IPS DF 19.7 (cell line): ENCODE measurements around the gene VKORC1.

Source experiments
- DNase-seq: peaks from one replicate; pipeline ENCODE4 v3.0.0-alpha.2; 2013; ENCODE audit warnings: low read depth, low spot score

The VKORC1 gene

DNA sequence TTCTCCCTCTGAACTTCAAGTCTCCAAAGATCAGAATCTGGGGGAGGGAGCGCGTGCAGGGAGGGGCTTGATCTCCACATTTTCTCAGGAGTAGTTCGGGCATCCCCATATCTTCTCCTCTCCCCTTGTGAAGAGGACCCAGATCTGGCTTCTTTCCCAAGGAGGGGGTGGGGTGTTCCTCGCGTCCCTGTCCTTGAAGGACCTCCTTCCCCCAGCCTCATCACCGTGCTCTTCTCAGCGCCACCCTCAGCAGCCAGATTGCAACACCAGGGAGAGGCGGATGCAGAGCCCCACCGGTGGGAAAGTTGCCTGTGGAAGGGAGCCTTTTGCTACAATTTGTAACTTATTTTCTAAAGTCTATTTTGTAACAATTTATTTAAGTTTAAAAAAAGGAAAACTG is 11.5 kb downstream of the VKORC1 start:
- DNase-seq = no peak

DNA sequence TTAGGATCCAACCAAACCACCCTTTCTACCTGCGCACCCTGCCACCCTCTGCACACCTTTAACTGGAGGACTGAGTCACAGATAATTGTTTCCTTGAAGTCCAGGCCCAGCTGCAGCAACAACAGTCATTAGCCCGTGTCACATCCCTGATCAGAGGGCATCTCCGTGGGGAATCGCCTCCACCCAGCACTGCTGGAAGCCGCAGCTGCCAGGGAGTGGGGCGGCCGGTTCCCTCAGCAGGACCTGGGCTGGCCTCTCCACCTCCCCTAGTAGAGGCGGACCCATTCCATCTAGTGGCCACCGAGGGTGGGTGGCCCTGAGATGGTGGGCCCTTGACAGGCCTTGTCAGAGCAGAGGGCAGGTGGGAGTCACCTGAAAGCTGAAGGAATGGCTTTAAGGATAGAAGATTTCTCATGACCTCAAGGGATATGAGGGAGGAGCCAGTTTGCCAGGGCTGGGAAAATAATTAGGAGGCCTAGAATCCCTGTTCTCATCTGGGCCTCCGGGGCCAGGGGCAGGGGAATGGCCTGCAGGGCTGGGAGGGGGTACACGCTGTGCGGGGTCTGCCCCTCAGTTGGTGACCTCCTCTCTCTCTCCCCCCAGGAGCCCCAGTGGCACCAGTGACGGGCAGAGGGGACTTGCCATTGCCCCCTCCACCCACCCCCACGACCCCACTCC is 12.1 kb downstream of the VKORC1 start:
- DNase-seq = no peak

DNA sequence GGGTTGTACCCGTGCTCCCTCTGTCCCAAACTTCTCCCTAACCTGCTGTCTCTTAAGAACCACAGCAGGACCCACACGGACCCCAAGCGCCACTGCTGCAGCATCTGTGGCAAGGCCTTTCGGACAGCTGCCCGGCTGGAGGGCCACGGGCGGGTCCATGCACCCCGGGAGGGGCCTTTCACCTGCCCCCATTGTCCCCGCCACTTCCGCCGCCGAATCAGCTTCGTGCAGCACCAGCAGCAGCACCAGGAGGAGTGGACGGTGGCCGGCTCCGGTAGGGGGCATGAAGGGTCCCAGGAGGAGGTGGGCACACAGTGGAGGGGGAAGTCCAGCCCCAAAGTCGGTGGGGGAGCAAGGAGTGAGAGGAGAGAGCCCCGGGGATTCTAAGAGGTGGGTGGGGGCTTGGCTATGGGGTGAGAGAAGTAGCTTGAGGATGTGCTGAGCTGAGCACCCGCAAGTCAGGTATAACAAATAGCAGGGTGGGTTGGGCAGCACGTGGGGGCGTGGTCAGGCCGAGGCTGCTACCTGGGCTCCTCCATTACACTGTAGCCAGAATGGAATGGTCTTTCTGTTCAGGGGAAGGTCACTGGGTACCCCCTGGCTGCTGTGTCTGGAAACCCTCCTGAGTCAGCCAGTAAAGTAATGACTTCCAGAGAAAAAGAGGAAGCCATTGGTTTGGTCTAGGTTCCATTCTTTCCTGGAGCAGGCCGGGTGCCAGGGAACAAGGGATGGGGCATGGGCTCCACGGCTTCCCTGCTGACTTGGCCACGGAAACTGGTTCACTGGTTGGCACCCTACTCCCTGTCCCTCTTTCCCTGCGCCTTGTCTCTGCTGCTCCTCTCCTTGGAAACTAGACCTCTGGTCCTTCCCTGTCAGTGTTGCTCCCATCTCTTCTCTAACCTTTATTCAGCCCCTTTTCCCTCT is 12.9 kb downstream of the VKORC1 start:
- no peak for DNase-seq

DNA sequence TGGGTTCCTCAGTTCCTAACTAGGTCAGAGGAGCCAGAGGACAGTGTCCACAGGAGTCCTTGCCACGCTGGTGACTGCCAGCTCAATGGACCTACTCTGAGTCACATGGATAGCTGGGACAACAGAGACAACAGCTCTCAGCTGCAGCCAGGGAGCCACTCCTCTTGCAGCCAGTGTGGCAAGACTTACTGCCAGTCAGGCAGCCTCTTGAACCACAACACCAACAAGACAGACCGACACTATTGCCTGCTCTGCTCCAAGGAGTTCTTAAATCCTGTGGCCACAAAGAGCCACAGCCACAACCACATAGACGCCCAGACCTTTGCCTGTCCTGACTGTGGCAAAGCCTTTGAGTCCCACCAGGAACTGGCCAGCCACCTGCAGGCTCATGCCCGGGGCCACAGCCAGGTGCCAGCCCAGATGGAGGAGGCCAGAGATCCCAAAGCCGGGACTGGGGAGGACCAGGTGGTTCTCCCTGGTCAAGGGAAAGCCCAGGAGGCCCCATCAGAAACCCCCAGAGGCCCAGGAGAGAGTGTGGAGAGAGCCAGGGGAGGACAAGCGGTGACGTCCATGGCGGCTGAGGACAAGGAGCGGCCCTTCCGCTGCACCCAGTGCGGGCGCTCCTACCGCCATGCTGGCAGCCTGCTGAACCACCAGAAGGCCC is 13.7 kb downstream of the VKORC1 start:
- no peak for DNase-seq

DNA sequence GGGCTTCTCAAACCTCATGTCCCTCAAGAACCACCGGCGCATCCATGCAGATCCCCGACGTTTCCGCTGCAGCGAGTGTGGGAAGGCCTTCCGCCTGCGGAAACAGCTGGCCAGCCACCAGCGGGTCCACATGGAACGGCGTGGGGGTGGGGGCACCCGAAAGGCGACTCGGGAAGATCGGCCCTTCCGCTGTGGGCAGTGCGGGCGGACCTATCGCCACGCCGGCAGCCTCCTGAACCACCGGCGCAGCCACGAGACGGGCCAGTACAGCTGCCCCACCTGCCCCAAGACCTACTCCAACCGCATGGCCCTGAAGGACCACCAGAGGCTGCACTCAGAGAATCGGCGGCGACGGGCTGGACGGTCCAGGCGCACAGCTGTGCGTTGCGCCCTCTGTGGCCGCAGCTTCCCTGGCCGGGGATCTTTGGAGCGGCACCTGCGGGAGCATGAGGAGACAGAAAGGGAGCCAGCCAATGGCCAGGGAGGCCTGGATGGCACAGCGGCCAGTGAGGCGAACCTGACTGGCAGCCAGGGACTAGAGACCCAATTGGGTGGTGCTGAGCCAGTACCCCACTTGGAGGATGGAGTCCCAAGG is 14.5 kb downstream of the VKORC1 start:
- no peak for DNase-seq

DNA sequence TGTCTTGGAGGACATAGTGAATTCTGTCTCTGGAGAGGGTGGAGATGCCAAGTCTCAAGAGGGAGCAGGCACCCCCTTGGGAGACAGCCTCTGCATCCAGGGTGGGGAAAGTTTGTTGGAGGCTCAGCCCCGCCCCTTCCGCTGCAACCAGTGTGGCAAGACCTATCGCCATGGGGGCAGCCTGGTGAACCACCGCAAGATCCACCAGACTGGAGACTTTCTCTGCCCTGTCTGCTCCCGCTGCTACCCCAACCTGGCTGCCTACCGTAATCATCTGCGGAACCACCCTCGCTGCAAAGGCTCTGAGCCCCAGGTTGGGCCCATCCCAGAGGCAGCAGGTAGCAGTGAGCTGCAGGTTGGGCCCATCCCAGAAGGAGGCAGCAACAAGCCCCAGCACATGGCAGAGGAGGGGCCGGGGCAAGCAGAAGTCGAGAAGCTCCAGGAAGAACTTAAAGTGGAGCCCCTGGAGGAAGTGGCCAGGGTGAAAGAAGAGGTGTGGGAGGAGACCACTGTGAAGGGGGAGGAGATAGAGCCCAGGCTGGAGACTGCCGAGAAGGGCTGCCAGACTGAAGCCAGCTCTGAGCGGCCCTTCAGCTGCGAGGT is 15.2 kb downstream of the VKORC1 start:
- no peak for DNase-seq

DNA sequence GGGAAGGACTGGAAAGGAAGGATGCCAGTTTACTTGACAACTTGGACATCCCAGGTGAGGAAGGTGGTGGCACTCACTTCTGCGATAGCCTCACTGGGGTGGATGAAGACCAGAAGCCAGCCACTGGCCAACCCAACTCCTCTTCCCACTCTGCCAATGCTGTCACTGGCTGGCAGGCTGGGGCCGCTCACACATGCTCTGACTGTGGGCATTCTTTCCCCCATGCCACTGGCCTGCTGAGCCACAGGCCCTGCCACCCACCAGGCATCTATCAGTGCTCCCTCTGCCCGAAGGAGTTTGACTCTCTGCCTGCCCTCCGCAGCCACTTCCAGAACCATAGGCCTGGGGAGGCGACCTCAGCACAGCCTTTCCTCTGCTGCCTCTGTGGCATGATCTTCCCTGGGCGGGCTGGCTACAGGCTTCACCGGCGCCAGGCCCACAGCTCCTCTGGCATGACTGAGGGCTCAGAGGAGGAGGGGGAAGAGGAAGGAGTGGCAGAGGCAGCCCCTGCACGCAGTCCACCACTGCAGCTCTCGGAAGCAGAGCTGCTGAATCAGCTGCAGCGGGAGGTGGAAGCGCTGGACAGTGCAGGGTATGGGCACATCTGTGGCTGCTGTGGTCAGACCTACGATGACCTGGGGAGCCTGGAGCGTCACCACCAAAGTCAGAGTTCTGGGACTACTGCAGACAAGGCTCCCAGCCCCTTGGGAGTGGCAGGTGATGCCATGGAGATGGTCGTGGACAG is 15.8 kb downstream of the VKORC1 start:
- no peak for DNase-seq

DNA sequence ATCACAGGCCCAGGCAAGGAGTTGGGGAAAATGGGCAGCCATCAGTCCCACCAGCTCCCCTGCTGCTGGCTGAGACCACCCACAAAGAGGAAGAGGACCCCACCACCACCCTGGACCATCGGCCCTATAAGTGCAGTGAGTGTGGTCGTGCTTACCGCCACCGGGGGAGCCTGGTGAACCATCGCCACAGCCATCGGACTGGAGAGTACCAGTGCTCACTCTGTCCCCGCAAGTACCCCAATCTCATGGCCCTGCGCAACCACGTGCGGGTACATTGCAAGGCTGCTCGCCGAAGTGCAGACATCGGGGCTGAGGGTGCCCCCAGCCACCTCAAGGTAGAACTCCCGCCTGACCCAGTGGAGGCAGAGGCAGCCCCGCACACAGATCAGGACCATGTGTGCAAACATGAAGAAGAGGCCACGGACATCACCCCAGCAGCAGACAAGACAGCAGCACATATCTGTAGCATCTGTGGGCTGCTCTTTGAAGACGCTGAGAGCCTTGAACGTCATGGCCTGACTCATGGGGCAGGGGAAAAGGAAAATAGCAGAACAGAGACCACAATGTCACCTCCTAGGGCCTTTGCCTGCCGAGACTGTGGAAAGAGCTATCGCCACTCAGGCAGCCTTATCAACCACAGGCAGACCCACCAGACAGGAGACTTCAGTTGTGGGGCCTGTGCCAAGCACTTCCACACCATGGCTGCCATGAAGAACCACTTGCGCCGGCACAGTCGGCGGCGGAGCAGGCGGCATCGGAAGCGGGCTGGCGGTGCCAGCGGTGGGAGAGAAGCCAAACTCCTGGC is 16.8 kb downstream of the VKORC1 start:
- DNase-seq = no peak

DNA sequence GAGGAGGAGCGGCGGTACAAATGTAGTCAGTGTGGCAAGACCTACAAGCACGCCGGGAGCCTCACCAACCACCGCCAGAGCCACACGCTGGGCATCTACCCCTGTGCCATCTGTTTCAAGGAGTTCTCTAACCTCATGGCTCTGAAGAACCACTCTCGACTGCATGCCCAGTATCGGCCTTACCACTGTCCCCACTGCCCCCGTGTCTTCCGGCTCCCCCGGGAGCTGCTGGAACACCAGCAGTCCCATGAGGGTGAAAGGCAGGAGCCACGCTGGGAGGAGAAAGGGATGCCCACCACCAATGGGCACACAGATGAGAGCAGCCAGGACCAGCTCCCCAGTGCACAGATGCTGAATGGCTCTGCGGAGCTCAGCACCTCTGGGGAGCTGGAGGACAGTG is 17.6 kb downstream of the VKORC1 start:
- no peak for DNase-seq

DNA sequence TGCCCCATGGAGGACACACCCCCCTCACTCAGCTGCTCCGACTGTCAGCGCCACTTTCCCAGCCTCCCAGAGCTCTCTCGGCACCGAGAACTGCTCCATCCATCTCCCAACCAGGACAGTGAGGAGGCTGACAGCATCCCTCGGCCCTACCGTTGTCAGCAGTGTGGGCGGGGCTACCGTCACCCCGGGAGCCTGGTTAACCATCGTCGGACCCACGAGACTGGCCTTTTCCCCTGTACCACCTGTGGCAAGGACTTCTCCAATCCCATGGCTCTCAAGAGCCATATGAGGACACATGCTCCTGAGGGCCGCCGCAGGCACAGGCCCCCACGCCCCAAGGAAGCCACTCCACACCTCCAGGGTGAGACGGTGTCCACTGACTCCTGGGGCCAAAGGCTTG is 18.3 kb downstream of the VKORC1 start:
- no peak for DNase-seq

DNA sequence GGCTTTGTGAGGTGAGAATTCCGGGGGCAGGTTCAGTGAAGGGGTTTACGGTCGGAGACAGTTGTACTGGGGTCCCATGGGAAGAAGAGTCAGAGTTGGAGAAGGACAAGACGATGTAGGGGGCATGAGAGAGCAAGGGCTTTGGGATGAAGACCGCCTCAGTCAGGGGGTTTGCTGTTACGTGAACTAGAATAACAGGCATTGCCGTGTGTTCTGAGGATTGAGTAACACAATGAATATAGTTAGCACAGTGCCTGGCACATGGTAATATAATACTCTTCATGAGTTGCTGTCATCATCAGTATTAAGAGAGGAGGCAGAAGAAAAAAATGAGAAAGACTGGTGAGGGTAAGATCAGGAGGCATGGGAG is 19.8 kb downstream of the VKORC1 start:
- no peak for DNase-seq

DNA sequence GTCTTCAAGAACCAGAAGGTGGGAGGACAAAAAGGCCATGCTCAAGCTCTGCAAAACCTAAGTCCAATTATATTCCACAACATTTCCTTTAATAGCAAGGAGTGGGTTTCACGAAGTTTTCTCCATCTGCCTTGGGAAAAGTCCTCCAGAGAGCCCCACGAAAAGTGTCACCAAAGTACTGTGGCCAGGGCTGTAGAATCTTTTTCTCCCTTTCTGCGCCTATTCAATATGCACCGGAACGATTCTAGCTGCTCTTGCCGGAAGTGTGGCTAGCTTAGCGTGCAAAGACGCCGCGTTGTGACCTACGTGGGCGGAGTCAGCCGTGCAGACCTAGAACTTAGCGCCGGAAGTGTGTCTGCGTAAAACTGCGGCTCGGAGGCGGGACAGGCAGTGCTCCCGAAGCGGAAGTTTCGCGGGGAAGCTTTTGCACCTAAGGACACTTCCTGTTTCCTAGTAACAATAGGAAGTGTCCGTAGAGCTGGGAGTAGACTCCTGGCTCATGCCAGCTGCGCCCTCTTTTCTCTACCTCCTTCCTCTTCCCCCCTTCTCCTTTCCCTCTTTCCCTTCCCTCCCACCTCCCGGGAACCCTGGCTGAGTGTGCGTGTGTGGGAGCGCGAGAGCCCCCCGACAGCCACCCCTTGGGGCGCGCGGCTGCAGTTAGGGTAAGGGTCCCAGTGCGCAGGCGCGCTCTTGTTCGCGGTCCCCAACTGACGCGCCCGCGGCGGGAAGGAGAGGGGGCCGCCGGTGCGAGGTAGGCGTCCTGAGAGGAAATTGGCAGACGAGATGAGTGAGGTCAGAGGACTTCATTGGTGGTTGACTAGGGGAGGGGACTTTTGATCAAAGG is 20.4 kb downstream of the VKORC1 start, which contains the start of the genes ZNF646 and ZNF668:
Gene ZNF646 (plus strand): TSS at position 453 of the 844 bp plus-strand sequence. CDS start 1,903 bp downstream, outside the sequence.
Gene ZNF668 (minus strand): TSS at position 271 of the 844 bp plus-strand sequence. CDS start 9,781 bp downstream, outside the sequence.
- peak; percentile 99 for DNase-seq

DNA sequence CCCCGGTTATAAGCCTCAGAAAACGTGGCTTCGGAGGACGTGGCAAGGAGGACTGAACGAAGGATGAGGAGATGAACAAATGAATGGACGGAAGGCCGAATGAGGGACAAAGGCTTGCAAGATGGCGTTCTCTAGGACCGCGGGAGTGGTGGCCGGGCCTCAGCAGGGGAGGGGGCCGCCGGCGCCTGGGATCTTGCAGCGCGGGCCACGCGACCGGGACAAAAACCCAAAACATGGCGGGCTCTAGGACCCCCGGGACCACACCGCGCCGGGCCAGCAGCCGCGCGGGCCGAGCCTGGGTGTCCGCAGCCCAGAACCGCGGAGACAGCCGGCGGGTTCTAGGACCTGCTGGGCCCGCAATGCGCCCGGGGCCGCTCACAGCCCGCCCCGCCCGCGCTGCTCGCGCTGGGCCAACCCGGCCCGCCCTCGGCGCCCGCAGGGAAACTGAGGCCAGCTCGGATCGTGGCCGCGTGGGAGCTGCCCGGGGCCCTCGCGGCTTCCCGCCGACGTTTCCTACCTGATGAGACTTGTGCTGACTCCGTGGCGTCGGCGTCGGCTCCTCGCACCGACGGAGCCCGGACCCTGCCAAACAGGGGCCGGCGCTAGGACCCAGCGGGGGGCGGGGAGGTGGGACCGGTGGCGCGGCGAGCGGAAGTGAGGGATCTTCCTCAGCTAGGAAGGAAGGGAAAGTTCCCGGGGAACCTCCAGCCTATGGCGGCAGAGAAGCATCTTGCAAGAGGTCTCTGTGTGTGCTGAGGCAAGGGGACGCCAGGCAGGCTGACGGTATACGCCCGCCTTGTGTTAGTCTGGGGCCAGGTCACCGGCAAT is 21.2 kb downstream of the VKORC1 start:
- DNase-seq = no peak

DNA sequence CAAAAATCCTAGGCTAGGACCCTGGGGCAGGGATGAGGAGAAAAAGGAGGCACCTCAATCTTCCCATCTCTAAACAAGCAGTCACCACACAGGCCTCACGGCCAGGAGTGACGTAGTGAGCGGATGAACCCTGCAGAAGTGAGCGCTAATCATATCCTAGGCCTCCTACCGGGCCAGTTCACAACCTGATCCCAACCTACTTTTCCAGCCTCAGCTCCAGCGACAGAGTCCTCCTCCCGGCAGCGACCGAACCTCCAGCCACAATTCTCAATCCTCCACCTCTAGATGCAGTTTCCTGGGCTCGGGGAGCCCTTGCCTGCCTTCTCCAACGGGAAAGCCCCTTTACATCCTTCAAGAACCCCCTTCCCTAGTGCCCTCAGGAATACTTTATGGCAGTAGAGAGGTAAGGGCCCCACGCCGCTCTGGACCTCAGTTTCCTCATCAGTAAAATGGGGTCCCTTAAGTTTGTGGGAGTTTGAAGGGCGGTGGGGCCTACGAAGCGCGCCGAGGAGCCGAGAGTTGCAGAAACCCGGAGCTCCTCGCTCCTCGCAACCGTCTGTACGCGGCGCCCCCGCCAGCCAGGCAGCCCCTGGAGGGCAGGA is 22.0 kb downstream of the VKORC1 start:
- DNase-seq = no peak

DNA sequence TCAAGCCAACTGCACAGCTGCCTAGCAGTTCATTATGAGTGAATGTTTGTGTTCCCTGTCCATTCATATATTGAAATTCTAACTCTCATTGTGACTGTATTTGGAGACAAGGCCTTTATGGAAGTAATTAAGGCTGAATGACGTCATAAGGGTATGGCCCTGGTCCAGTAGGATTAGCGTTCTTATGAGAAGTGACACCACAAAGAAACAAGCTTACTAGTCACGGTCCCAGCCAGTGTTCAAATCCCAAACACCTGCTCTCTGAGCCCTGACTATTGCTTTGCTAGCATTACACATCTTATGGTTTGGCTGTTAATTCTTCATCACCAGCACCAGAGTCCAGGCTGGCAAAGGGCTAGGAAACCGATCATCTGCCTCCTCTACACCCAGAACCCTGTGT is 22.7 kb downstream of the VKORC1 start:
- no peak for DNase-seq

DNA sequence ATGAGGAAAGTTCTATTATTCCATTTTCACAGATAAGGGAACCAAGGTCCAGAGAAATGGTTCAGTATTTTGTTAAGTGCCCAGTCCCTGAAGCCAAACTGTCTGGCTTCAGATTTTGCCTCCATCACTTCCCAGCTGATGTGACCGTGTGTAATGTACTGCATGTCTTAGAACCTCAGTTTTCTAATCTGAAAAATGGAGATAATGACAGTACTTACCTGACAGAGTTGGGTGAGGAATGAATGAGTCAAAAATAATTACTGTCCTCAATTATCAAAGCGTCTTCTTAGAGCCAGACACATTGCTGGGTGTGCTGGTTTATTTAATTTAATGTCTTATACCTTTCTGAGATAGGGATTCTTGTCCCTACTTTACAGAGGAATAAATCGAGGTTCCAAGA is 27.3 kb downstream of the VKORC1 start:
- no peak for DNase-seq

DNA sequence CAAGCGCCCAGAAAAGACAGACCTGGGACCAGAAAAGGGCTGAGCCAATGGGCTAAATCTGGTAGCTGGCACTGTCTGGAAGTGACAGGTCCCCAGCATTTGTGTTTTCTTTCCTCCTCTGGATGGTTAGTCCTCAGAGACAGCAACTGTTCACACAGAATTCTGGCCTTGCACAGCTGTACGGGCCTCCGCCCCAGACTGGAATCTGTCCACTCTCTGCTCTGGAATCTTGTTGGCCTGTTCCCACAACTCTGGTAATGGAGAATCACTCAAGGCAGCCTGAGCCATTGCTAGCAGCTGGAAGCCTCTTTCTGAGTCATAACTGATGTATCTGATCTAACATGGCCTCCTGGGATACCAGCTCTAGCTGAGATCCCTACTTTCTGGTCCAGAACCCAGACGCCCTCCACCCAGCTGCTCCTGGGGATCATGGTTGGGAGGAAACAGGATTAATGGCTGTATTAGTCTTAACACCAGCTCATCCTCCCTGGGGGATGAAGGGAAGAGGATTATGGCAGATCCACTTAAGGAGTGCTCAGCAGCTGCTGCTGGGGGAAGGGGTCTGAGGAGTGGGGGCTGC is 29.6 kb downstream of the VKORC1 start:
- DNase-seq = no peak
